GM10266 (cell line): ENCODE data around the gene GMEB2.

Source experiments
- DNase-seq: peaks from one replicate; pipeline ENCODE4 v3.0.0; 2012; ENCODE audit errors: extremely low spot score
- TF ChIP-seq, protein P1 (sequence below): IDR thresholded peaks from 2 replicates; pipeline ENCODE4 v1.5.1; 2012; ENCODE audit warnings: mild to moderate bottlenecking, low read depth; ENCODE audit not compliant: control insufficient read depth, insufficient read depth; ENCODE audit errors: missing control alignments

GMEB2 gene

GRCh38 chr20:63648895-63649589 is 22.1 kb upstream of the GMEB2 start:
- DNase-seq: no peak
- TF ChIP-seq, protein P1, sequence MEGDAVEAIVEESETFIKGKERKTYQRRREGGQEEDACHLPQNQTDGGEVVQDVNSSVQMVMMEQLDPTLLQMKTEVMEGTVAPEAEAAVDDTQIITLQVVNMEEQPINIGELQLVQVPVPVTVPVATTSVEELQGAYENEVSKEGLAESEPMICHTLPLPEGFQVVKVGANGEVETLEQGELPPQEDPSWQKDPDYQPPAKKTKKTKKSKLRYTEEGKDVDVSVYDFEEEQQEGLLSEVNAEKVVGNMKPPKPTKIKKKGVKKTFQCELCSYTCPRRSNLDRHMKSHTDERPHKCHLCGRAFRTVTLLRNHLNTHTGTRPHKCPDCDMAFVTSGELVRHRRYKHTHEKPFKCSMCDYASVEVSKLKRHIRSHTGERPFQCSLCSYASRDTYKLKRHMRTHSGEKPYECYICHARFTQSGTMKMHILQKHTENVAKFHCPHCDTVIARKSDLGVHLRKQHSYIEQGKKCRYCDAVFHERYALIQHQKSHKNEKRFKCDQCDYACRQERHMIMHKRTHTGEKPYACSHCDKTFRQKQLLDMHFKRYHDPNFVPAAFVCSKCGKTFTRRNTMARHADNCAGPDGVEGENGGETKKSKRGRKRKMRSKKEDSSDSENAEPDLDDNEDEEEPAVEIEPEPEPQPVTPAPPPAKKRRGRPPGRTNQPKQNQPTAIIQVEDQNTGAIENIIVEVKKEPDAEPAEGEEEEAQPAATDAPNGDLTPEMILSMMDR: no peak

GRCh38 chr20:63648190-63648589 is 21.3 kb upstream of the GMEB2 start:
- TF ChIP-seq, protein P1: no peak
- DNase-seq: no peak

GRCh38 chr20:63645218-63645617 is 18.3 kb upstream of the GMEB2 start:
- no peak for DNase-seq
- TF ChIP-seq, protein P1: no peak

DNA sequence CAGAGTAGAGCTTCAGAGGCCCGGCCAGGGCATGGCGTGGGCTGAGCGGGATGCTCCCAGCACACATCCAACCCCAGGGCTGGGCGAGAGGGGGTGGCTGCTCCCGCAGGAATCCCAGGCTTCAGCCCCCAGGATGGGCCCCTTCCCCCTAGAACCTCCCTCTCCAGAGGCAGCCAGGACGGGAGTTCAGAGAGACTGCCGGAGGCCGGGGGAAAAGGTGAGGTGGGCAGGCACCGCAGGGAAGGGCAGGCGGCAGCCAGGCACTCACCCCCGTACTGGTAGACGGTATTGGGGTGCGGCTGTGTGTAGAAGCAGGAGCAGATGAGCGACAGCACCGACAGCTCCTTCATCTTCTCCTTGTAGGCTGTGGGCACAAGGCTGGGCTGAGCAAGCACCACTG is 17.0 kb upstream of the GMEB2 start:
- DNase-seq: no peak
- TF ChIP-seq, protein P1: no peak

- TF ChIP-seq, protein P1: no peak
- no peak for DNase-seq
Observed at GRCh38 chr20:63643499-63643898, 16.6 kb upstream of the GMEB2 start.

- TF ChIP-seq, protein P1: no peak
- no peak for DNase-seq
Observed at GRCh38 chr20:63642527-63643247, 15.8 kb upstream of the GMEB2 start.
